ENCODE results near the gene NEUROD1.

The NEUROD1 gene

GRCh38 chr2:181656450-181657291, 23.6 kb downstream of the NEUROD1 start, which contains the start of gene CERKL:
Gene CERKL, minus strand, starts transcription at chr2:181657105. Its CDS starts 99 bp downstream, at chr2:181657006.
- TF ChIP-seq EZH2phosphoT487 (conservative IDR thresholded peaks at IDR 0.05; ENCODE audit: low read length) (no peak), CTCF (IDR thresholded peaks at IDR 0.05; ENCODE audit: insufficient read depth, low read length, poor library complexity, severe bottlenecking) (no peak)
- Histone ChIP-seq H3K9me3 (ENCODE audit: insufficient read depth, low read length) (no peaks in the 10 kb centered on the region), H3K4me2 (ENCODE audit: low read depth, low read length, poor library complexity, severe bottlenecking) (peak within 1 kb of the TSS; percentile 40), H3K36me3 (ENCODE audit: low read length) (no peaks in the 10 kb centered on the region), H3K27ac (ENCODE audit: low read depth, low read length) (no peak within 1 kb of the TSS), H2AFZ (ENCODE audit: low read depth, low read length, severe bottlenecking) (peak within 1 kb of the TSS; percentile 36), H3F3A (ENCODE audit: insufficient read depth) (no peaks in the 10 kb centered on the region), H3K27me3 (ENCODE audit: low read length) (no peaks in the 10 kb centered on the region), H4K20me1 (ENCODE audit: low read depth, low read length) (no peaks in the 10 kb centered on the region), H3K4me3 (ENCODE audit: insufficient read depth, low read length, poor library complexity, severe bottlenecking) (peak within 1 kb of the TSS; percentile 40), H3K9me2 (replicated peaks; ENCODE audit: insufficient read depth, low read length) (no peaks in the 10 kb centered on the region), H3K79me2 (ENCODE audit: insufficient read depth, low read length) (no peaks in the 10 kb centered on the region), H3K9ac (ENCODE audit: low read length) (peak within 1 kb of the TSS; percentile 25; the same call in 1 of the 2 replicates)

GRCh38 chr2:181655519-181655918, 24.8 kb downstream of the NEUROD1 start:
- no peak for TF ChIP-seq CTCF (IDR thresholded peaks at IDR 0.05; ENCODE audit: insufficient read depth, low read length, poor library complexity, severe bottlenecking)
- no peak for TF ChIP-seq EZH2phosphoT487 (conservative IDR thresholded peaks at IDR 0.05; ENCODE audit: low read length)
- H3K27me3 ChIP-seq (ENCODE audit: low read length), result no peaks in the 10 kb centered on the region
- H3F3A ChIP-seq (ENCODE audit: insufficient read depth), result no peaks in the 10 kb centered on the region
- no peak overlapping the region for H3K4me3 ChIP-seq (ENCODE audit: insufficient read depth, low read length, poor library complexity, severe bottlenecking)
- no peaks in the 10 kb centered on the region for H4K20me1 ChIP-seq (ENCODE audit: low read depth, low read length)
- H3K9me2 ChIP-seq (replicated peaks; ENCODE audit: insufficient read depth, low read length), result no peaks in the 10 kb centered on the region
- H3K36me3 ChIP-seq (ENCODE audit: low read length), result no peaks in the 10 kb centered on the region
- no peak overlapping the region for H3K9ac ChIP-seq (ENCODE audit: low read length)
- H3K27ac ChIP-seq (ENCODE audit: low read depth, low read length), result no peak overlapping the region
- no peak overlapping the region for H2AFZ ChIP-seq (ENCODE audit: low read depth, low read length, severe bottlenecking)
- H3K79me2 ChIP-seq (ENCODE audit: insufficient read depth, low read length), result no peaks in the 10 kb centered on the region
- no peak overlapping the region for H3K4me2 ChIP-seq (ENCODE audit: low read depth, low read length, poor library complexity, severe bottlenecking)
- H3K9me3 ChIP-seq (ENCODE audit: insufficient read depth, low read length), result no peaks in the 10 kb centered on the region

GRCh38 chr2:181649436-181649979, 30.8 kb downstream of the NEUROD1 start:
- Histone ChIP-seq H3K36me3 (ENCODE audit: low read length) (no peaks in the 10 kb centered on the region), H3K4me2 (ENCODE audit: low read depth, low read length, poor library complexity, severe bottlenecking) (no peak overlapping the region), H3K79me2 (ENCODE audit: insufficient read depth, low read length) (no peaks in the 10 kb centered on the region), H3F3A (ENCODE audit: insufficient read depth) (no peaks in the 10 kb centered on the region), H3K4me3 (ENCODE audit: insufficient read depth, low read length, poor library complexity, severe bottlenecking) (no peak overlapping the region), H4K20me1 (ENCODE audit: low read depth, low read length) (no peaks in the 10 kb centered on the region), H2AFZ (ENCODE audit: low read depth, low read length, severe bottlenecking) (no peak overlapping the region), H3K9me3 (ENCODE audit: insufficient read depth, low read length) (no peaks in the 10 kb centered on the region), H3K9me2 (replicated peaks; ENCODE audit: insufficient read depth, low read length) (no peaks in the 10 kb centered on the region), H3K27me3 (ENCODE audit: low read length) (no peaks in the 10 kb centered on the region), H3K9ac (ENCODE audit: low read length) (no peak overlapping the region), H3K27ac (ENCODE audit: low read depth, low read length) (no peak overlapping the region)
- no peak for TF ChIP-seq EZH2phosphoT487 (conservative IDR thresholded peaks at IDR 0.05; ENCODE audit: low read length)
- TF ChIP-seq CTCF (IDR thresholded peaks at IDR 0.05; ENCODE audit: insufficient read depth, low read length, poor library complexity, severe bottlenecking), result no peak
